HL-60 (cell line): ENCODE measurements around the gene POU4F1.

ENCODE experiments used
- GABPA ChIP-seq: IDR thresholded peaks from 2 replicates; pipeline ENCODE4 v1.6.1; 2012; ENCODE audit warnings: low read depth
- POLR2AphosphoS5 ChIP-seq: IDR thresholded peaks from 2 replicates; pipeline ENCODE4 v1.6.1; 2012; ENCODE audit warnings: low read depth
- TF ChIP-seq, protein P1 (sequence below): IDR thresholded peaks from one replicate; pipeline ENCODE4 v1.5.1; 2011; ENCODE audit warnings: low read length, control low read depth, inconsistent platforms; ENCODE audit not compliant: insufficient read depth
- TF ChIP-seq, protein P2 (sequence below): IDR thresholded peaks from 2 replicates; pipeline ENCODE4 v1.6.1; 2012; ENCODE audit warnings: low read depth; ENCODE audit not compliant: insufficient replicate concordance

- TF ChIP-seq, protein P1, sequence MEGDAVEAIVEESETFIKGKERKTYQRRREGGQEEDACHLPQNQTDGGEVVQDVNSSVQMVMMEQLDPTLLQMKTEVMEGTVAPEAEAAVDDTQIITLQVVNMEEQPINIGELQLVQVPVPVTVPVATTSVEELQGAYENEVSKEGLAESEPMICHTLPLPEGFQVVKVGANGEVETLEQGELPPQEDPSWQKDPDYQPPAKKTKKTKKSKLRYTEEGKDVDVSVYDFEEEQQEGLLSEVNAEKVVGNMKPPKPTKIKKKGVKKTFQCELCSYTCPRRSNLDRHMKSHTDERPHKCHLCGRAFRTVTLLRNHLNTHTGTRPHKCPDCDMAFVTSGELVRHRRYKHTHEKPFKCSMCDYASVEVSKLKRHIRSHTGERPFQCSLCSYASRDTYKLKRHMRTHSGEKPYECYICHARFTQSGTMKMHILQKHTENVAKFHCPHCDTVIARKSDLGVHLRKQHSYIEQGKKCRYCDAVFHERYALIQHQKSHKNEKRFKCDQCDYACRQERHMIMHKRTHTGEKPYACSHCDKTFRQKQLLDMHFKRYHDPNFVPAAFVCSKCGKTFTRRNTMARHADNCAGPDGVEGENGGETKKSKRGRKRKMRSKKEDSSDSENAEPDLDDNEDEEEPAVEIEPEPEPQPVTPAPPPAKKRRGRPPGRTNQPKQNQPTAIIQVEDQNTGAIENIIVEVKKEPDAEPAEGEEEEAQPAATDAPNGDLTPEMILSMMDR = no peak
- TF ChIP-seq POLR2AphosphoS5 (no peak), GABPA (no peak)
- TF ChIP-seq, protein P2, sequence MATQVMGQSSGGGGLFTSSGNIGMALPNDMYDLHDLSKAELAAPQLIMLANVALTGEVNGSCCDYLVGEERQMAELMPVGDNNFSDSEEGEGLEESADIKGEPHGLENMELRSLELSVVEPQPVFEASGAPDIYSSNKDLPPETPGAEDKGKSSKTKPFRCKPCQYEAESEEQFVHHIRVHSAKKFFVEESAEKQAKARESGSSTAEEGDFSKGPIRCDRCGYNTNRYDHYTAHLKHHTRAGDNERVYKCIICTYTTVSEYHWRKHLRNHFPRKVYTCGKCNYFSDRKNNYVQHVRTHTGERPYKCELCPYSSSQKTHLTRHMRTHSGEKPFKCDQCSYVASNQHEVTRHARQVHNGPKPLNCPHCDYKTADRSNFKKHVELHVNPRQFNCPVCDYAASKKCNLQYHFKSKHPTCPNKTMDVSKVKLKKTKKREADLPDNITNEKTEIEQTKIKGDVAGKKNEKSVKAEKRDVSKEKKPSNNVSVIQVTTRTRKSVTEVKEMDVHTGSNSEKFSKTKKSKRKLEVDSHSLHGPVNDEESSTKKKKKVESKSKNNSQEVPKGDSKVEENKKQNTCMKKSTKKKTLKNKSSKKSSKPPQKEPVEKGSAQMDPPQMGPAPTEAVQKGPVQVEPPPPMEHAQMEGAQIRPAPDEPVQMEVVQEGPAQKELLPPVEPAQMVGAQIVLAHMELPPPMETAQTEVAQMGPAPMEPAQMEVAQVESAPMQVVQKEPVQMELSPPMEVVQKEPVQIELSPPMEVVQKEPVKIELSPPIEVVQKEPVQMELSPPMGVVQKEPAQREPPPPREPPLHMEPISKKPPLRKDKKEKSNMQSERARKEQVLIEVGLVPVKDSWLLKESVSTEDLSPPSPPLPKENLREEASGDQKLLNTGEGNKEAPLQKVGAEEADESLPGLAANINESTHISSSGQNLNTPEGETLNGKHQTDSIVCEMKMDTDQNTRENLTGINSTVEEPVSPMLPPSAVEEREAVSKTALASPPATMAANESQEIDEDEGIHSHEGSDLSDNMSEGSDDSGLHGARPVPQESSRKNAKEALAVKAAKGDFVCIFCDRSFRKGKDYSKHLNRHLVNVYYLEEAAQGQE = no peak
Observed at GRCh38 chr13:78632996-78633395, 29.6 kb upstream of the POU4F1 start.
